Suppressor macrophage (primary cell): ENCODE data around the gene CAVIN2.

Experiments
- DNase-seq, 4 experiments: peaks; one replicate each; pipeline ENCODE4 v3.0.0-alpha.2; 2020 to 2022

Gene CAVIN2

GRCh38 chr2:191864628-191865374, 17.9 kb upstream of the CAVIN2 start:
- DNase-seq = peak; percentile 44 to 75 (median 68)

- DNase-seq = no peak
These were observed 17.1 kb upstream of the CAVIN2 start for GRCh38 chr2:191863988-191864387.

- no peak for DNase-seq
These were observed 15.4 kb upstream of the CAVIN2 start for GRCh38 chr2:191862156-191862775.

GRCh38 chr2:191860760-191861466, 14.0 kb upstream of the CAVIN2 start:
- DNase-seq = no peak

GRCh38 chr2:191859681-191860080, 12.8 kb upstream of the CAVIN2 start:
- DNase-seq = peak in 3 of 4 experiments; percentile 39 to 53 (median 50)

GRCh38 chr2:191857886-191858285, 11.0 kb upstream of the CAVIN2 start:
- DNase-seq = no peak

- DNase-seq = no peak
These were observed 10.4 kb upstream of the CAVIN2 start for GRCh38 chr2:191857259-191857805.

- no peak for DNase-seq
These were observed 9.4 kb upstream of the CAVIN2 start for GRCh38 chr2:191856111-191856876.

GRCh38 chr2:191855382-191855781, 8.5 kb upstream of the CAVIN2 start:
- no peak for DNase-seq

GRCh38 chr2:191854382-191855372, 7.8 kb upstream of the CAVIN2 start:
- no peak for DNase-seq

- no peak for DNase-seq
These were observed 7.0 kb upstream of the CAVIN2 start for GRCh38 chr2:191853843-191854242.

- DNase-seq = no peak
These were observed 4.3 kb upstream of the CAVIN2 start for GRCh38 chr2:191851158-191851557.

GRCh38 chr2:191848771-191849767, 2.2 kb upstream of the CAVIN2 start:
- no peak for DNase-seq

GRCh38 chr2:191847764-191848163, 876 bp upstream of the CAVIN2 start:
- DNase-seq = no peak

- no peak for DNase-seq
These were observed 893 bp downstream of the CAVIN2 start for GRCh38 chr2:191845876-191846514.

- DNase-seq = peak in 3 of 4 experiments; percentile 26 to 44 (median 39)
These were observed 1.6 kb downstream of the CAVIN2 start for GRCh38 chr2:191845248-191845715.

GRCh38 chr2:191844706-191845105, 2.2 kb downstream of the CAVIN2 start:
- DNase-seq = no peak

- no peak for DNase-seq
These were observed 6.0 kb downstream of the CAVIN2 start for GRCh38 chr2:191840921-191841320.
